Vagina (tissue), 2 donors: Measurements from ENCODE around the gene STK17B.

Experiments used
- CTCF ChIP-seq, 3 experiments: fragments of 450-650 bp in 2 of 3; fragments of 200-600 bp in 1 of 3; sonication (generic) in 1 of 3; IDR thresholded peaks; one replicate each; pipeline ENCODE4 v1.5.1; 2017 to 2019; ENCODE audit warnings: antibody characterized with exemption in 3 of 3, mild to moderate bottlenecking in 2 of 3, moderate library complexity in 2 of 3
- POLR2A ChIP-seq, 2 donors: fragments of 450-650 bp; IDR thresholded peaks; one replicate each; pipeline ENCODE4 v1.6.1; 2017; ENCODE audit warnings: antibody characterized with exemption in 2 of 2, mild to moderate bottlenecking in 2 of 2, moderate library complexity in 2 of 2

GRCh38 chr2:196177124-196177523 lies 5.7 kb upstream of the STK17B start:
- TF ChIP-seq POLR2A (IDR thresholded peaks at IDR 0.05), result no peak
- no peak for TF ChIP-seq CTCF (IDR thresholded peaks at IDR 0.05)
